SK-N-SH treated with all-trans-retinoic acid at 6 μM for 48 hours (cell line): ENCODE measurements around the gene SDF4.

Source experiments
- ARNTL ChIP-seq: fragments of 450-650 bp; formaldehyde crosslinking; IDR thresholded peaks from 2 replicates; pipeline ENCODE4 v1.5.0; 2020; ENCODE audit warnings: low read depth, mild to moderate bottlenecking, moderate library complexity, borderline replicate concordance
- BACH2 ChIP-seq: fragments of 250-450 bp; sonication (Bioruptor Pico); IDR thresholded peaks from 2 replicates; pipeline ENCODE4 v1.9.0; 2021; ENCODE audit warnings: mild to moderate bottlenecking, borderline replicate concordance
- CREB5 ChIP-seq: fragments of 250-450 bp; sonication (Bioruptor Pico); IDR thresholded peaks from 2 replicates; pipeline ENCODE4 v1.5.1; 2020; ENCODE audit warnings: low read depth, mild to moderate bottlenecking, moderate library complexity
- CSDC2 ChIP-seq: fragments of 250-450 bp; sonication (Bioruptor Pico); IDR thresholded peaks from 2 replicates; pipeline ENCODE4 v1.5.0; 2020; ENCODE audit warnings: mild to moderate bottlenecking, moderate library complexity
- CSRNP3 ChIP-seq: fragments of 250-450 bp; sonication (Bioruptor Pico); IDR thresholded peaks from 2 replicates; pipeline ENCODE4 v1.5.1; 2021; ENCODE audit warnings: mild to moderate bottlenecking, moderate library complexity
- ESRRG ChIP-seq: fragments of 250-450 bp; sonication (Bioruptor Pico); IDR thresholded peaks from 2 replicates; pipeline ENCODE4 v1.6.1; 2021; ENCODE audit warnings: mild to moderate bottlenecking
- PATZ1 ChIP-seq: fragments of 250-450 bp; sonication (Bioruptor Pico); IDR thresholded peaks from 2 replicates; pipeline ENCODE4 v1.8.0; 2020; ENCODE audit warnings: mild to moderate bottlenecking, moderate library complexity, borderline replicate concordance
- TOX ChIP-seq: fragments of 250-450 bp; sonication (Bioruptor Pico); IDR thresholded peaks from 2 replicates; pipeline ENCODE4 v1.8.0; 2021; ENCODE audit warnings: mild to moderate bottlenecking, moderate library complexity, borderline replicate concordance
- ZFP3 ChIP-seq: fragments of 250-450 bp; sonication (Bioruptor Pico); IDR thresholded peaks from 2 replicates; pipeline ENCODE4 v1.5.0; 2020; ENCODE audit warnings: mild to moderate bottlenecking, moderate library complexity
- ZFP30 ChIP-seq: fragments of 450-650 bp; formaldehyde crosslinking; IDR thresholded peaks from 2 replicates; pipeline ENCODE4 v1.5.0; 2022; ENCODE audit warnings: mild to moderate bottlenecking, moderate library complexity
- ZNF8 ChIP-seq: fragments of 450-650 bp; formaldehyde crosslinking; IDR thresholded peaks from 2 replicates; pipeline ENCODE4 v1.5.0; 2020; ENCODE audit warnings: mild to moderate bottlenecking, moderate library complexity

- TF ChIP-seq CREB5 (CRISPR knock-in tag), result no peak
- no peak for TF ChIP-seq ESRRG (CRISPR knock-in tag)
- no peak for TF ChIP-seq PATZ1 (CRISPR knock-in tag)
- TF ChIP-seq ZFP30 (CRISPR knock-in tag), result no peak
- TF ChIP-seq BACH2 (CRISPR knock-in tag), result no peak
- TF ChIP-seq CSDC2 (CRISPR knock-in tag), result no peak
- TF ChIP-seq ZNF8 (CRISPR knock-in tag), result no peak
- TF ChIP-seq TOX (CRISPR knock-in tag), result no peak
- TF ChIP-seq ARNTL, result no peak
- TF ChIP-seq CSRNP3 (CRISPR knock-in tag), result no peak
- no peak for TF ChIP-seq ZFP3 (CRISPR knock-in tag)
Observed at GRCh38 chr1:1207571-1207892, 24.3 kb downstream of the SDF4 start.
